ENCODE results near the gene ETFA. TPM values are rescaled to one million over a fixed set of nuclear protein-coding genes. Genes with fewer than 3 reads are reported as not detected.

ETFA gene
- total and polyA plus RNA-seq, 8 donors = 102 to 148 (median 130) TPM

GRCh38 chr15:76184650-76185035 lies 126.6 kb downstream of the ETFA start:
- no peak for ATAC-seq
- Histone ChIP-seq H3K27ac (no peak overlapping the region), H3K9me3 (no peaks in the 10 kb centered on the region), H3K27me3 (peaks cover 0 to 28% of the 10 kb centered on the region in 2 donors), H3K4me1 (no peaks in the 10 kb centered on the region), H3K36me3 (no peaks in the 10 kb centered on the region), H3K4me3 (no peak overlapping the region)
- no peak for TF ChIP-seq CTCF (IDR thresholded peaks at IDR 0.05)
- DNase-seq = no peak
- intact Hi-C loops (cut with DNase I) = no loop called here

- Histone ChIP-seq H3K27ac (no peak overlapping the region), H3K4me3 (no peak overlapping the region), H3K27me3 (peaks cover 0 to 24% of the 10 kb centered on the region in 2 donors), H3K9me3 (no peaks in the 10 kb centered on the region), H3K36me3 (no peaks in the 10 kb centered on the region), H3K4me1 (no peaks in the 10 kb centered on the region)
- ATAC-seq (no peak), DNase-seq (peak in 2 of 4 donors; percentile 27 to 44)
- no peak for TF ChIP-seq CTCF (IDR thresholded peaks at IDR 0.05)
- intact Hi-C loops (cut with DNase I) = no loop called here
Measured at GRCh38 chr15:76183930-76184649, 127.2 kb downstream of the ETFA start.

GRCh38 chr15:76181705-76182107 lies 129.6 kb downstream of the ETFA start:
- ATAC-seq = no peak
- TF ChIP-seq CTCF (IDR thresholded peaks at IDR 0.05) = no peak
- intact Hi-C loops (cut with DNase I) = no loop called here
- Histone ChIP-seq H3K9me3 (no peaks in the 10 kb centered on the region), H3K27ac (no peak overlapping the region), H3K36me3 (no peaks in the 10 kb centered on the region), H3K27me3 (peaks cover 0 to 30% of the 10 kb centered on the region in 2 donors), H3K4me3 (no peak overlapping the region), H3K4me1 (no peaks in the 10 kb centered on the region)
- DNase-seq = no peak

- ATAC-seq = no peak
- intact Hi-C loops (cut with DNase I) = no loop called here
- Histone ChIP-seq H3K4me1 (no peaks in the 10 kb centered on the region), H3K27me3 (peaks cover 0 to 31% of the 10 kb centered on the region in 2 donors), H3K4me3 (no peak overlapping the region), H3K27ac (no peak overlapping the region), H3K9me3 (no peaks in the 10 kb centered on the region), H3K36me3 (no peaks in the 10 kb centered on the region)
- no peak for TF ChIP-seq CTCF (IDR thresholded peaks at IDR 0.05)
- DNase-seq = no peak
Measured at GRCh38 chr15:76180321-76180720, 130.9 kb downstream of the ETFA start.

- Histone ChIP-seq H3K27ac (no peak overlapping the region), H3K36me3 (no peaks in the 10 kb centered on the region), H3K9me3 (no peaks in the 10 kb centered on the region), H3K4me1 (no peaks in the 10 kb centered on the region), H3K27me3 (peaks cover 0 to 24% of the 10 kb centered on the region in 2 donors), H3K4me3 (no peak overlapping the region)
- TF ChIP-seq CTCF (IDR thresholded peaks at IDR 0.05) = no peak
- intact Hi-C loops (cut with DNase I) = no loop called here
- DNase-seq (no peak), ATAC-seq (no peak)
Measured at GRCh38 chr15:76179023-76179422, 132.2 kb downstream of the ETFA start.
